HG03175 (cell line): ENCODE data around the gene VAMP2.
"Not testable (repeated sequence)": the region's sequence is repeated elsewhere in the genome, so short reads cannot be mapped to it uniquely, and the experiment has no call there.

Source experiments
- ATAC-seq: cut with Tn5 transposase; IDR thresholded peaks from one replicate; pipeline ENCODE4 v1.9.1; 2021; ENCODE audit warnings: mild to moderate bottlenecking, moderate library complexity; ENCODE audit not compliant: unreplicated experiment

Gene VAMP2

DNA sequence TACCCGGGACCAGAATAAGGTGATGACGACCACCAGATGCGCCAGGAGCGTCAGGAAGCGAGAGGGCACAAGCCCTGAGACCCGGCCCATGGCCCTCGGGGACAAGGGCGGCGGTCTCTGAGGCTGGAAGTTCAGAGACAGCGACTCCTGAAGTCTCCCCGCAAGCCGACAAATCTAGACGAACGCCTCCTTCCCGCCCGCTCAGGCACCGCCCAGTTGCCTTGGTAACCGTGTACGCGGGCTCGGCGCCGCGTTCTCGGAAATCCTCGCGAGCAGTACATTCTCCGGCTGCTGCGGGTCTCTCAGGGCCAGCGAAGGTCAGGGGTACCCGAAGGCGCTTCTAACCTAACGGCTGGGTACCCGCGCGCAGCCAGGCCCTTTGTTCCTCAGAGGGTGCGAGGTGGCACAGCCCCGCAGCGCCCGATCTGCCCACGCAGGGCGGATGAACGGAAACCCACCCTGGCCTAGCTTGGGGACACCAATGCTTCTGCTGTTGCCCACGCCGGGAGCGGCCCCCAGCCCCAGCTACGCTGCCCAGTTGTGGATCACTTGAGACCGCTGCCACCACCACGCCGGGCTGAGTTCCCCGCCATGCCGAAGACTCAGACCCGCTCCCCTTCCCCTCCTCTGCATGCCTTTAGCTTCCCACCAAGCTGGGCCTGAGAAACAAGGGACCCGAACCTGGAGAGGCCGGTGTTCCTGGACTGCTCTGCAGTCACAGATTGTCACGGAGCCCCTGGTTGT lies 13.6 kb upstream of the VAMP2 start, which contains the start of gene TMEM107:
Gene TMEM107 (minus strand): TSS at position 184 of the 744 bp plus-strand sequence. CDS start 94 bp downstream, at position 90.
- peak; percentile 45 for ATAC-seq

DNA sequence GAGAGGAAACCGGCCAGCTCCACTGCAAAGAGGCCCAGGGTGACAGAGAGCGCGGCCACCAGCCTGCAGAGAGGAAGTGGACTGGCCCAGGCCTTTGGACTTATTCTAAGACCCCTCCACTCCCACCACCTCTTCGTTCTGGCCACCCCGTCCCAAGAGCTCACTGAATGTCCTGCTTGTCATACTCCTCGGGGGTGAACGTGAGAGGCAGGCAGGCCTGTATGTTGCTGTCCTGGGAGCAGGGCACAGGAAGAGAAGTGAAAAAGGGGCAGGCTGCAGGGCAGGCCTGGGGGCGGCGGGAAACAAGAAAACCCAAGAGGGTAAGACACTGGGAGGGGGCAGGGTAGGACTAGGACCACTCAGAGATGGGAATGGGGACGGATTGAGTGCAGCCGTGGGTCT lies 13.0 kb upstream of the VAMP2 start:
- peak; percentile 3 for ATAC-seq

DNA sequence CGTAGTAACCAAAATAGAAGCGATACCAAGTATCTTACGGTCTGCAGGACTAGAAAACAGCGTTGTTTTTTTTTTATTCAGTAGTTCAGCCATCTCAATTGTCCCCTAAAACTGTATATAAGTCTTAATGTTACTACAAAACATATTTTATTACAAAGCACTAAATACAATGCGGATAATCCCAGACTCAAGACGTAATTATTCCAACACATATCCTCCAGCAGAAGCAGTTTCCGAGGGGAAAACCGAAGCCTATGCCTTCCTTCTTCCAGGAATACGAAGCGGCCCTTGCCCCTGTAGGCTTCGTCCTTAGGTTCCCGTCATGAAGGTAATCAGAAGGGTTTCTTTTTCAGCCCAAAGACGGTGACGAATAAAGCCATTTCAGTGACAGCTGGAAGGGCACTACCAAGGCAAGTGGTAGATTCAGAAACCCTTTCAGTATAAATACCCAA lies 11.1 kb upstream of the VAMP2 start:
- no peak for ATAC-seq

DNA sequence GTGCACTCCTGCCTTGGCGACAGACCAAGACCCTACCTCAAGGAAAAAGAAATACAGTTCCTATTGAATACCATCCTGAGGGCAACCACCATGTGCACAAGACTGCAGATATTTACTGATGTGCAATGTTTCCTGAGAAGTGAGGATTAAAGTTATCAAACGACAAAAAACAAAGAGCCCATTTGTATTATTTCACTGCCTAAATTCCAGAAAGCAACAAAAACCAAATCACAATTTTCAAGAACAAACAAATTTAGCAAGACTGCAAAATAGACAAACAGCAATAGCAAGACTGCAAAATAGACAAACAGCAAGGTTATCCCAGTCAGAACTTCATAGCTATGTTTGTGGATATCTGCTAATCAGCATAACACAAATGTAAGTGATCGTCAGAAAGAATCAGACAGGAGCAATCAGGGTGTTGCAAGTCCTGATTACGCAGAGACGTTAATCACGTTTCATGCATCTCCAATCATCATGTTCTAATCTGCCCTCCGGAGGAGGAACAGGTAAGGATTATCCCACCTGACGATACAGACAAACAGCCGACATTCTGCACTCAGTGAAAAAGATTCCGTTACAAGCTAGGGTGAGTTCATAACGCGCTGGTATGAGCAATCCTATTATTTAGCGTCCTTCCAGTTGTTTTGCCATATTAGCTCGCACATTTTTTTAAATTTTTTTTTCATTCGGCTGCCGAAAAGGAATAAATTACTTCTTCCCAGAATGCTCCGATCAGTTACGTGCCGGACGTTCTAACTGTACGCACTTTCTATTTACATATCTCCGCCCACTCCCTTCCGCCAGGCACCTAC lies 10.5 kb upstream of the VAMP2 start:
- peak; percentile 68 for ATAC-seq

DNA sequence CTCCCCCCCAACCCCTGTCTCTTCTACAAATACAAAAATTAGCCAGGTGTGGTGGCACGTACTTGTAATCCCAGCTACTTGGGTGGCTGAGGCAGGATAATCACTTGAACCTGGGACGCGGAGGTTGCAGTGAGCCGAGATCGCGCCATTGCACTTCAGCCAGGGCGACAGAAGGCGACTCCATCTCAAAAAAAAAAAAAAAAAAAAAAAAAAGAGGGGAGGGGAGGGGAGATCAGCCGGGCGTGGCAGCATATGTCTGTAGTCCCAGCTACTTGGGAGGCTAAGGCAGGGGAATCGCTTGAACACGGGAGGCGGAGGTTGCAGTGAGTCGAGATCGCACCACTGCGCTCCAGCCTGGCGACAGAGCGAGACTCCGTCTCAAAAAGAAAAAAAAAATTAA lies 7.4 kb upstream of the VAMP2 start:
- not testable (repeated sequence) for ATAC-seq

DNA sequence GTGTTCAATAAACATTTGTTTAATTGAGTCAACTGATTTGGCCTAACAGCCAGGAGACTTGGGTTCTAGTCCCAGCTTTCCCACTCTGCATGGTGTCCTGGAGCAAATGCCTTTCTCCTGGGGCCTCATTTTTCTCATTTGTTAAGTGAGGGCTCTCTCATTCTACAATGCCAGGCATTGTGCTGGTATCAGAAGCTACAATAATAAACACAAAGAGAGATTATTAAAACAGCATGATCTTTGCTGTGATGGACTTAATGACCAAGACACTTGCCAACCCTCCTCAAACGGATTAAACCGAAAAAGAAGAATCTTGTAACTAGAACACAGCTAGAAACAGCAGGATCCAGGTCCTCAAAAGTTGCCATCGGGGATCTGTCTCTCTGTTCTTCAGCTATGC lies 4.8 kb upstream of the VAMP2 start:
- ATAC-seq: no peak

DNA sequence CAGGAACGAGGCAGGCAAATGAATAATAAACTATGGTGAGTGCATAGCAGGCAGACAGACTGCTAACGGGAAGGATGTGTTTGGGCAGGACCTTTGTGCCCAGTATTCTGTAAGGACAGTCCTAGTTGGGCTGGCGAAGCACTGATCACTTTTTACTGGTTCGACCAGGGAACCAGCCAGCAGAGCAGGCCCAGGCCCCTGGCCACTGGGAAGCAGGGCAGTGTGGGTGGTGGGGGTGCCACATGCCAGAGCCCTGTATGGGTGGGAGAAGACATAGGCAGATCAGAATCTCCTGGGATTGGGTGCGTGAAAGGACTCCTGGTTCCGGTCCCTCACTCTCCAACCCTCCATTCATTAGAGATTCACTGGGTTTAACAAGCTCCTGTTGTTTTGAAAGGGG lies 4.0 kb upstream of the VAMP2 start:
- no peak for ATAC-seq

DNA sequence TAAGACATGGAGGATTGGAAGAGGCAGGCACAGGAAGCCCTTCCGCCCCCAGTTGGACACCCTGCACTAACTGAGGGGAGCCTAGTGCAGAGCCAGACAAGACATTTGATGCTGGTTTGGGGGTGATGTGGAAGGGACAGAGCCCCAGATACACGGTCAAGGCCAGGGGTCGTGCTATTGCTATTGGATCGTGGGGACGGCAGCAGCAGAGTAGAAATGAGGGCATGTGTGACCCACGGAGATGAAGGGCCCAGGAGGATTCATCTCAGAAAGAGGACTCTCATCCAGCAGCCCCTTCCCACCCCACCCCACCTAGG lies 2.0 kb upstream of the VAMP2 start:
- no peak for ATAC-seq

DNA sequence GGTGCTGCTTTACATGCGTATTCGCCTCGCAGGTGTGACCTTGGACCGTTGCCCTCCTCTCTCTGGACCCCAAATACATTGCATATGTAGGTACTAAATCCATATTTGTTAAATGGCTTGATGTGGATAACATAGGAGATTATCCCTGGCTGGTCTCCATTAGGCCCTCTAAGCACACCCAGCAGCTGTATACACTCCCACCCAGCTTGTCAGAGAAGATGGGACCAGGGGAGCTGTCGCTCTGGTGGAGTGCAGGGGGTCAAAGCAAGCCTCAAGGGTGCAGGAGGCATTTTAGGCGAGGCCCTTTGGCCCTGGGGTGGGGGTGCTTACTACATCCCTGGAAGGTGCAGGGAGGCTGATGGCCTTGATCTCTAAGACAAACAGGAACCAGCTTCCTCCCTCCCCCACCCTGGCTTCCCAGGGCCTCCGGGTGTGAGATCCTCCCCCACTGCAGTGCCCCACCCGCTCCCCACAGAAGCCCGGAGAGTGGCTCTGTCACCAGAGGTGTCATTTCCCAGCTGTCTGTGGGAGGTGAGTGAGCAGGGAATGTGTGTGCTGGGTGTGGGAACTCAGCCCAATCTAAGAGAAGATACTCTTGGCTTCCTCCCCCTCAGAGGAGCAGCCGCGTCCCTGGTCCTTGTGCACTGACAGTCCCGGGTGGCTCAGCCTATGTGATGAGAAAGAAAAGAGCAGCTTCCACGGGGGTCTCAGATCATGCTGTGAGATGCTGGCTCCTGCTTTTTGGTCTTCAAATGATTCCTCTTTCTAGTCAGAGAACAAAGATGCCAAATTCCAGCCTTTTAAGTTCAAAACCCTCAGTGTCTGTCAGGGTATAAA lies 1.4 kb upstream of the VAMP2 start:
- no peak for ATAC-seq

DNA sequence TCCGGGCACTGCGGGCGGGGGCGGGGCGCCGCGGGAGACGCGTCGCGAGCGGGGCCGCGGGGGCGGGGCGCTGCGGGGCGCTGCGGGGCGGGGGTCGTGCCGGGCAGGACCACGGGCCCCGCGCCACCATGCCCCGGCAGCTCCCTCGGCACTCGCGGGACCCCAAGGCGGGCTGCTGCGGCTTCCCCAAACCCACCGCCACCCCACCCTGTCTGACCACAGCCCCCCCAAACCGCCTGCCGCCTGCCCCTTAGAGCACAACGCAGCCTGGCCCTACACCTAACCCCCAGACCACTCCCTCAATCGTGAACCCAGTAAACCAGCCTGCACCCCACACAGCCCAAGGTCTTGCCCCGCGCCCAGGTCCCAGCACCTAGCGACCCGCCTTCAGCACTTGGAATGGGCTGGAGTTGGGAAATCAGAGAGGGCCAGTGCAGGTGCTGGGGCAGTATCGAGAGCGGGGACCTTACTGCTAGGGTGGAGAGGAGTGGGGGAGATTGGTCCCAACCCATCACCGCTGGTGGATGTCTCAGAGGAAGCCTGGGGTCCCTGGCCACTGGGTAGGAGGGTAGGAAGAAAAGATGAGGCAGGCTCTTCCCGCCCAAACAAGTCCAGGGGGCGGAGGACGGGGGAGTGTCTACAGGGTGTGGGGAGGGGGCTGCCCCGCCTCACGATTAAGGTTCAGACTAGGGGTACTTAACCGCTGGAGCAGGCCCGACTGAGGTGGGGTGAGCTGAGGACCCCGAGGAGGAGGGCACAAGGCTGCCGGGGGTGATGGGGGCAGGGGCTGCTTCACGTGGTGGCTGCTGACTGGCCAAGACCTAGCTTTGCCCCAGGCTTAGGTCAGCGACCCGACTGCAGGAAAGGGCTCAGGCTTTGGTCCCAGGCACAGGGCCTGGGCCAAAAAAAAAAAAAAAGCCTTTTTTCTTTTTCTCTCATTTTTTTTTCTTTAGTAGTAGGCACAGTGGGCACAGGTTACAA lies 539 bp upstream of the VAMP2 start:
- ATAC-seq: peak; percentile 13

DNA sequence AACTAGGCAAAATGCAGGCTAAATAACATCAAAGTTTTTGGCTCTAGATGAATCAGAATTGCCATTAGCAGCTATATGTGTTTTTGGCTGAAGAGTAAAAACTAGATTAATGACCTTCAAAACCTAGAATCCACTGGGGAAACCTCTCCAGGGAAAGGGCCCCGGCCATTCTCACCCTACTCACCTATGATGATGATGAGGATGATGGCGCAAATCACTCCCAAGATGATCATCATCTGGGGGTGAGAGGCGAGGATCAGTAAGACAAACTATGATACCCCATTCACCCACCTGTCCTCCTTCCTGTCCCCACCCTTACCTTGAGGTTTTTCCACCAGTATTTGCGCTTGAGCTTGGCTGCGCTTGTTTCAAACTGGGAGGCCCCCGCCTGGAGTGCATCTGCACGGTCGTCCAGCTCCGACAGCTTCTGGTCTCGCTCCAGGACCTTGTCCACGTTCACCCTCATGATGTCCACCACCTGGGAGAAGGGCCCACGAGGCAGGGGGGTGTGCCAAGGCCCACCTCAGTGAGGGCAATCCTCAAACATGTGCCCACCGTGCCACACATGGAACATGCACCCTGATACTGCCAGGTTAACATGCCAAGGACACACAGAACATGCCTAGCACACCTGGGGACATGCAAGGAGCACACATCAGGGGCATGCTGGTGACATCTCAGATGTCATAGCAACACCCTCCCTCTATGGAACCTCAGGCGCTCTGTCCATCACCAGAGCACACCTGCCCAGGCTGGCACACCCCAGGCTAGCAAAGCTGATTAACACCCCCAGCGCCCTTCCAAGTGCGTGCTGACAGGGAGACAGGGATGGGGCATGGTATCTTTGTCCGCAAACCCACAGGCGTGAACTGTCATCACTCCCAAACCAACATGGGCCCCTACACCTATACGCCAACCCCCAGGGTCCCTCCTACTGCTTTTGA lies 1.2 kb downstream of the VAMP2 start:
- no peak for ATAC-seq

DNA sequence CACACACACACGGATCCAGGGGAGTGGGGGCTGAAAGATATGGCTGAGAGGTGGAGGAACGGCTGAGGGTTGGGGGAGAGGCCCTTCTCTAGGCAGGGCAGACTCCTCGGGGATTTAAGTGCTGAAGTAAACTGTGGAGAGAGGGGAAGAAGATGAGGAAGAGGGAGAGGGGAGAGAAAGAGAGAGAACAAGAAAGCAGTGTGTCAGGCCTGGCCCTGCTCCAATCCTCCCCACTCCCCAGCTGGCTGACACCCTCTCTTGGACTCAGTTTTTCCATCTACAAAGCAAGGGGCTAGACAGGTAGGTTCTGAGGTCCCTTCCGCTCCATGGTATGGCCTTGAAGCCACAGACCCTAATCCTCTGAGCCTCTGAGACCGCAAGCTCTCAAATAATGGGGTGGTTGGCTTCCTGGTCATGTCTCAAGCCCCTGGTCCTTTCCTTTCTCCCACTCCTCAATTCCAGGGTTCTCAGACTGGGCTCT lies 2.0 kb downstream of the VAMP2 start:
- no peak for ATAC-seq

DNA sequence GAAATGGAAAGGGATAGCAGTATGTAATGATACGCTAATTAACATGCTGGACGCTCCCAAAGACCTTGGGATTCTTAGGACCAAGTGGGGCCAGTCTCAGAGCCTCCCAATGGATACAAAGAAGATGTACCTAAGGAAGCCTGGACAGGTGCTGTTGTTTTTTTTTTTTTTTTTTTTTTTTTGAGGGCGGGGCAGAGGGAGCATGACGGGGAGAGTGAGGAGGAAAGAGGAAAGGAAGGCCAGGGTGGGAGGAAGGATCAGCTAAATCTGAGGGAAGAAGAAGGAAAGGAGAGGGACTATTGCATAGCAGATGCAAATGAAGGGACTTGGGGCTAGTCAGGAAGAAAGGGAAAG lies 2.5 kb downstream of the VAMP2 start:
- no peak for ATAC-seq

DNA sequence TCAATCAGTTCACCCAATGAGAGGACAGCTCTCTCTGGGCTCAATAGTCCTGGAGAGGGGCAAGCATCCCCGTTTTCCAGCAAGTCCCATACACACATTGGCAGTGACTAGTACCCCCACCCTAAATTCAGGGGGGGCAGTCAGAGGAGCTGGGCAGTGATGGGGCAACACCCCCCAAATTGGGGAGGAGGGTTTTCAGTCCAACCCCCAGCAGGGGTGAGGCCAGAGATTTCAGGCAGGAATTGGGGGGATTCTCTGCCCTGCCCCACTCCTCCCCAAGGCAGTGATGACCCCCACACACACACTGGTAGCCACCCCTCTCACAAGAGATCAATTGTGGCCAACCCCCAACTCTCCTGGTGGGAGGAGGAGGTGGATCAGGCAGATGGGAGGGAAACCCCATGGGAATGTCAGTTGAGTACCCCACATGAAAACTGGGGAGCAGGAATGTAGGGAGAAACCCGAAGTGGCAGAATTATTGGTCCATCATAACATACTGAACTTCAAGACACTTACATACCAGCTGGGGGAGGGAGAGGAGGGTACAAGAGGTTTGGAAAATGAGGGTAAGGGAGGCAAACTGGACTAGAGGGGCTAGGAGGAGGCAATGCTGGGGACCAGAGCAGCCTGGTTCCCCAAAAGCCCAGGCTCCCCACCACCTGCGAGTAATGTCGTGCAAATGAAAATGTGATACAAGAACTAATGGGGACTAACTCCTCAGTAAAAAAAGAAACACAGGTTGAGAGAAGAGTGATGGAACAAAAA lies 3.1 kb downstream of the VAMP2 start:
- no peak for ATAC-seq

DNA sequence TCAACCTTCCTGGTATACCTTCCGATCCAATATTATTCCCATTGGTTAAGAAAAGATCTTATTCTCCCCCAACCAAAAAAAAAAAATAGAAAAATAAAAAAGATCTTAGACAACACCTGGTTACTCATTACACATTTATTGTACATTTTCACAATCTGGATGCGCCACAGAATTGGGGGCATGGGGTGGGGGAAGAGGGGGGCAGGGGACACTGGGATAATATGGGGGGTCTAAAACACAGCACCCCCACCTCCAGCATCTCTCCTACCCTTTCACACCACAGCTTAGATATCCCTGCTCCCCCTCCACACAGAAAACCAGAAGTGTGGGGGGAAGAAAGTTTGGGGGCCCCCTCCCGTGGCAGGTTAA lies 3.7 kb downstream of the VAMP2 start:
- ATAC-seq: no peak

DNA sequence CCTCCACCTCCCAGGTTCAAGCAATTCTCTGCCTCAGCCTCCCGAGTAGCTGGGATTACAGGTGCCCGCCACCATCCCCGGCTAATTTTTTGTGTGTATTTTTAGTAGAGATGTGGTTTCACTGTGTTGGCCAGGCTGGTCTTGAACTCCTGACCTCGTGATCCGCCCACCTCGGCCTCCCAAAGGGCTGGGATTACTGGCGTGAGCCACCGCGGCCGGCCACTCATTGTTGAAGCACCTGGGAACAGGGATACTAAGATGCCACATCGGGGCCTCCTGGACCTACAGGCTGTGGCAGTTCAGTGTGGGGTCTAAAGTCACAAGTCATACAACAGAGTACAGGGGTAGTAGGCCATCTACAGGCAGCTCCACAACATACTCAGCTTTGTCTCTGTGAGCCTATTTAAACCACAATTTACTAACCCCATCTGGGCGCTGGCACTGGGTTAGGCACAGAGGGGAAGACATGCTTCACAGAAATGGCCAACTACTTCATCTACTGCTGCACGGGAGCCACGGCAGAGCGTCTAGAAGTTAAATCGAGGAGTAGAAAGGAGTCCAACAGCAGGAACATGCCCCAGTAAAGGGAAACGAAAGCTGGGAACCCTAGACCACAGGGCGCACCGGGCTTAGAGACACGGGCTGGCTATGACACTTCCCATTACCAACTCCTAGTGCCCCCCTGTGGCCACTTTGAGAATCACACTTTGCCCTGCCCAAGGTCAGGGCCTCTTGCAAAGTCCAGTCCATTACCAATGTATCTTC lies 4.3 kb downstream of the VAMP2 start:
- ATAC-seq: no peak

DNA sequence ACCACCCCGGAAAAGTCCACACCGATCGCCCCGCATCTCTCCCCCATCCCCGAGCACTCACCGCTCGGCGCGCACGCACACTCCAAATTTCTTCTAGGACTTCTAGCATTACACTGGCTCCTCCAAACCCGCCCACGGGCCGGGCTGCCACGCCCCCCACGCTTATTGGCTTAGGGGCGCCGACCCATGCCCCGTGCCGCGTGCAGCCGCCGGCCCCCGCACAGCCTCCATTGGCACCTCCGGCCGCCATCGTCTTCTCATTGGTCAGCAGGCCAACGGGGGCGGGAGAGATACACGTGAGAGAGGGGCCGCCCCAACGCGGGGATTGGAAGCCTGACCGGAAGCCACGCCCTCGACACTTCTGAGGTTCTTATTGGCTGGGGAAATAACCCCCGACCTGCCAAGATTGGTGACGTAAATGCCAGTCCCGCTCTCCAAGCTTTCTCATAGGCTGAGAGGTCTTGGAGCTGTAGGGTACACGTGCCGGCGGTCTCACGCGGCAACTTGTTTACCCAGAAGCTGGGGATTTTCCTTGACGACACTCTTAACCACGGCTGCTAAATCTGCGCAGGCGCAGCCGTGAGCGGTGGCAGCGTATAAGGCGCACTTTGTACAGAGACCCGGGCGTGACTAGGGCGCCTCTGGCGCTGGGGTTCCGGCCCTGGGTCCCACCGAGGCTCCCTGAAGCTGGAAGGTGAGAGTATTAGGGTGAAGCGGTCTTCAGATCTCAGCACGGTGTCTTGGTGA lies 6.3 kb downstream of the VAMP2 start:
- ATAC-seq: peak; percentile 78
